ENCODE data around the gene GFOD1.
A peak's percentile ranks its signal among the peaks of the same experiment; 100 is the strongest.

The GFOD1 gene, protein sequence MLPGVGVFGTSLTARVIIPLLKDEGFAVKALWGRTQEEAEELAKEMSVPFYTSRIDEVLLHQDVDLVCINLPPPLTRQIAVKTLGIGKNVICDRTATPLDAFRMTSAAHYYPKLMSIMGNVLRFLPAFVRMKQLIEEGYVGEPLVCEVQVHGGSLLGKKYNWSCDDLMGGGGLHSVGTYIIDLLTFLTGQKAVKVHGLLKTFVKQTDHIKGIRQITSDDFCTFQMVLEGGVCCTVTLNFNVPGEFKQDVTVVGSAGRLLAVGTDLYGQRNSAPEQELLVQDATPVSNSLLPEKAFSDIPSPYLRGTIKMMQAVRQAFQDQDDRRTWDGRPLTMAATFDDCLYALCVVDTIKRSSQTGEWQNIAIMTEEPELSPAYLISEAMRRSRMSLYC

GRCh38 chr6:13487122-13488014 lies at the start of gene GFOD1:
Gene GFOD1, minus strand, starts transcription at chr6:13487600. Its CDS starts 710 bp downstream, at chr6:13486890.
- DNase-seq (ENCODE audit: low spot score), result peak; percentile 92
- H3K27ac ChIP-seq, result peak within 1 kb of the TSS; percentile 90 to 93
- TF ChIP-seq, protein P1, sequence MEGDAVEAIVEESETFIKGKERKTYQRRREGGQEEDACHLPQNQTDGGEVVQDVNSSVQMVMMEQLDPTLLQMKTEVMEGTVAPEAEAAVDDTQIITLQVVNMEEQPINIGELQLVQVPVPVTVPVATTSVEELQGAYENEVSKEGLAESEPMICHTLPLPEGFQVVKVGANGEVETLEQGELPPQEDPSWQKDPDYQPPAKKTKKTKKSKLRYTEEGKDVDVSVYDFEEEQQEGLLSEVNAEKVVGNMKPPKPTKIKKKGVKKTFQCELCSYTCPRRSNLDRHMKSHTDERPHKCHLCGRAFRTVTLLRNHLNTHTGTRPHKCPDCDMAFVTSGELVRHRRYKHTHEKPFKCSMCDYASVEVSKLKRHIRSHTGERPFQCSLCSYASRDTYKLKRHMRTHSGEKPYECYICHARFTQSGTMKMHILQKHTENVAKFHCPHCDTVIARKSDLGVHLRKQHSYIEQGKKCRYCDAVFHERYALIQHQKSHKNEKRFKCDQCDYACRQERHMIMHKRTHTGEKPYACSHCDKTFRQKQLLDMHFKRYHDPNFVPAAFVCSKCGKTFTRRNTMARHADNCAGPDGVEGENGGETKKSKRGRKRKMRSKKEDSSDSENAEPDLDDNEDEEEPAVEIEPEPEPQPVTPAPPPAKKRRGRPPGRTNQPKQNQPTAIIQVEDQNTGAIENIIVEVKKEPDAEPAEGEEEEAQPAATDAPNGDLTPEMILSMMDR (IDR thresholded peaks at IDR 0.05), result no peak

GRCh38 chr6:13536796-13537526 lies 49.6 kb upstream of the GFOD1 start:
- TF ChIP-seq, protein P1 (IDR thresholded peaks at IDR 0.05), result no peak
- Histone ChIP-seq H3K4me3 (no peak overlapping the region), H3K27ac (no peak overlapping the region)
- DNase-seq (ENCODE audit: low spot score), result no peak

More at GRCh38 chr6:13487122-13488014, at the start of gene GFOD1:
- peak within 1 kb of the TSS; percentile 82 for H3K4me3 ChIP-seq

- no peak for DNase-seq (ENCODE audit: low spot score)
- Histone ChIP-seq H3K27ac (no peak overlapping the region), H3K4me3 (no peak overlapping the region)
- TF ChIP-seq, protein P1 (IDR thresholded peaks at IDR 0.05), result no peak
These were observed 47.9 kb upstream of the GFOD1 start for GRCh38 chr6:13535306-13535705.

DNA sequence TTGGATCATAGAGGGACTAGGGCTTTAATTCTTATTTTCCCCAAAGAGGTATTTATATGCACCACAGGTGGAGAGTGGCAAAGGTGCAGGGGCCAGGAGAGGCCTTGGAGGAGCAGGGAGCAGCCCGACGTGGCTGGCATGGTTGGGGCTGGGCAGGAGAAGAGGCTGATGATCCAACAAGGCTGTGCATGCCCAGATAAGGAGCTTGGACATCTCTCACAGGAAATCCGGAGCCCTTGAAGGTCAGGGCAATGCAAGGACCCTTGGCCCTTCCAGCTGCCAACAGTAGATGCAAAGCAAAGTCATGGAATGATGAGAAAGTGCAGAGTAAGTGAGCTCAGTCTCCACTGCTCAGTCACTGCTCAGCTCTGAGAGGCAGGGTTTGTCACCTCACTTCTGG lies 47.1 kb upstream of the GFOD1 start:
- TF ChIP-seq, protein P1 (IDR thresholded peaks at IDR 0.05), result no peak
- H3K27ac ChIP-seq, result no peak overlapping the region
- no peak overlapping the region for H3K4me3 ChIP-seq
- DNase-seq (ENCODE audit: low spot score), result no peak

DNA sequence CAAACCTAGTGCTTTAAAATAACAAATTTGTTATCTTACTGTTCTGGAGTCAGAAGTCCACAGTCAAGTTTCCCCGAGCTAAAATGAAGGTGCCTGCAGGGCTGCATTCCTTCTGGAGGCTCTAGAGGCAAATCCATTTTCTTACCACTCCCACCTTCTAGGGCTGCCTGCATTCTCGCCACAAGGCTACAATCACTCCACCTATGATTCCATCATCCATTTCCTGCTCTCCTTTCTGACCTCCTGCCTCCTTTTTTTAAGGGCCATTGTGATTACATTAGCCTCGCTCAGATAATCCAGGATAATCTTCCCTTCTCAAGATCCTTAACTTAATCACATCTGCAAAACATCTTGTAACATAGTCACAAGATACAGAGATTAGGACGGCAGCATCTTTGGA lies 44.6 kb upstream of the GFOD1 start:
- Histone ChIP-seq H3K4me3 (no peak overlapping the region), H3K27ac (no peak overlapping the region)
- DNase-seq (ENCODE audit: low spot score), result no peak
- TF ChIP-seq, protein P1 (IDR thresholded peaks at IDR 0.05), result no peak

- Histone ChIP-seq H3K4me3 (no peak overlapping the region), H3K27ac (no peak overlapping the region)
- no peak for DNase-seq (ENCODE audit: low spot score)
- TF ChIP-seq, protein P1 (IDR thresholded peaks at IDR 0.05), result no peak
These were observed 41.5 kb upstream of the GFOD1 start for GRCh38 chr6:13528777-13529343.
